GM10847 (cell line): ENCODE data around the gene COL19A1.

Source experiments
- POLR2A ChIP-seq: IDR thresholded peaks from 2 replicates; pipeline ENCODE4 v1.6.1; 2011; ENCODE audit not compliant: insufficient read length; ENCODE audit errors: extremely low read depth

COL19A1 gene

DNA sequence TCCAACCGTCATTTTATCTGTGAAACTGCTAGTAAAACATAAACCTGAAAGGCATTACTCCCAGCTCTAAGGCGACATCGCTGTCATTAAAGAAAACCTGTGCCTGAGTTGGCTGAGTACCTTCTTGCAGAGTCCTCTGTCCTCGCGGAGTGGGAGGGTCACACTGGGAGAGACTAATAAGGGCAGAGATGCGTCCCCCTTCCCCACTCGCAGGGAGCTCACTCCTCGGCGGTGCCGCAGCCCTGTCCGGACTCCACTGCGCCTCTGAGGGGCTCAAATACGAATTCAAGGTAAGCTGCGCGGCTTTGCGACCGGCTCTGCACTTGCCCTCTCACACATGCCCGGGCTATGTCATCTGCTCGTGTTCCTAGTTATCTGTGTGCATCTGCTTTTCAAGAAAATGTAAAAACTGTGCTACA is at the start of gene COL19A1:
Gene COL19A1 (plus strand): TSS at position 206 of the 419 bp plus-strand sequence. CDS start 13,012 bp downstream, outside the sequence.
- peak; percentile 77 for TF ChIP-seq POLR2A

DNA sequence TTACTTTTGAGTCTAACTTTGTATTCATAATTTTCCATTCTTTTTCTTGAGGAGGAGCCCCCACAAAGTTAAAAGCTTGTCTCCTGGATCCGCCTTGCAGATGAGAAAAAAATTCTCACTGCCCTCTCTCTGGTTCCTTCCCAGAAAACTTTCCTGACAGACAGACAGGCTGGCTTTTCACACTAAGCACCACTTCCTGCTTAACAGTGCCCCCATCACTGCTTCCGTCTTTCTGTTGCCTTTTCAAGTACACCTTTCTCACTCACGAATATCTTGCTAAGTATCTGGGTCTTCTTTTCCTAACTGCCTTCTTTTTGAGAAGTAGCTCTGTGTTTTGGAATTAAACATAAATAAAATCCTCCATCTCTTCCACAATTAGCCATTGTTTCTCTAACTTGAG is 49.8 kb upstream of the COL19A1 start:
- TF ChIP-seq POLR2A: no peak

DNA sequence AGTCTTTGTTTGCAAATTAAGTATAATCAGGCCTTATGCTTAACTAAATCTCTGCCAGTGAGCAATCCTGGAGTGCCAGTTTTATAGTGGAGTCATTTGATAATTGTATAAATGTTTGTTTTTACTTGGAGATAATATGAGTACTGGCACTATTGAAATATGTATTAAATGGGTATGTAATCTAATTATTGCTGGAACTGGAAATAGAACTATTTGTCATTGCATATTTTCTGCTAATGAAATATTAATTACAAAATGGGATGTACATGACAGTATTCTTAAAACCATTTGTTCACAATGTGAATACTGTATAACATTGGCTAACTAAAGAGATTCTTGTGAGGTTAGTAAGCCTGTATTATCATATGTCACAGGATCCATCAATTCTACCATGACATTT is 49.0 kb upstream of the COL19A1 start:
- no peak for TF ChIP-seq POLR2A

DNA sequence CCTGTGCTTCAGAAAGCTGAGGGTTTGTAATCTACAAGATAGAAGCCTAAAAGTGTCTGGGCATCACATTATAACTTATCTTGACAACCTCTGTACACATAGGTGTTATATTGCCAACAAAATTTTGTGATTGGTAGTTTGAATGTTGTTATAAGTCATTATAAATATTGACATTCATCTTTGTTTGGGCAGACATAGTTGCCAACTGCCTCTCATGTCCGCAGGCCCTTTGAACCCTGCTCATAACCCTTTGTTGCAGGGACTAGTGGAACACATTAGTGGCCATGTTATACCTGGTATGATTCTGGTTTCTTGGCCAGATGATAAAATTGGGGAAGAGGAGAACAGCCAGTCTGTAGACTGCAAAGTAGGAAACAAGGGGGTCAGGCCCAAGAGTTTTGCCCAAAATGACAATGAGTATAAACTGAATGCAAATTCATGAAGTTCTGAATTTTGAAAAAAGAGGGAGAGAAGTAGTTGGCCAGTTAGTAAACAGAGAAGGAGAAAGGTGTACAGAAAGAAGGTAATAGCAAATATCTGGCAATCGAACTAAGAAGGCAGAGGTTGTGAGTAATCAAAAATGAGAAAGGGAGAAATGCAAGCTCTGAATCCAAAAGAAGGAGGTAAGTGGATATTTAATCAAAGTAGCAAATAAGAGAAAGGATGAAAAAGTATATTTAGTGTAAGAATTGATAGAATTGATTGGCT is 48.0 kb upstream of the COL19A1 start:
- TF ChIP-seq POLR2A: no peak

DNA sequence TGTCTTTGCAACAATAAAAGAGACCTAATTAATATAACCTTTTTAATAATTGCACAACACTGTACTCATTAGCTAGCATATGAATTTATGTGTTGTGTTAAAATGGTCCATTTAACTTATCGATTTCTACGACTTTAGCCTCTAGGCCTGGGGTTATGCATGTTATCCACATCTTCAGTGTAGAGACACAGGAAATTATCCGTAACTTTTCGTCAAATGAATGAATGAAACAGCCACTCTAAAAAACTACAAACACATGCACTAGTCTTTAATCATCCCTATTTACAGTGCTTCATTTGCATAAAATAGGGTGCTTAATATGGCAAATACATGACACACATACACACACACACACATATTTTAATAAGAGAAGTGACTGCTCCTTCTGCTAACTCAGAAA is 47.2 kb upstream of the COL19A1 start:
- TF ChIP-seq POLR2A: no peak

DNA sequence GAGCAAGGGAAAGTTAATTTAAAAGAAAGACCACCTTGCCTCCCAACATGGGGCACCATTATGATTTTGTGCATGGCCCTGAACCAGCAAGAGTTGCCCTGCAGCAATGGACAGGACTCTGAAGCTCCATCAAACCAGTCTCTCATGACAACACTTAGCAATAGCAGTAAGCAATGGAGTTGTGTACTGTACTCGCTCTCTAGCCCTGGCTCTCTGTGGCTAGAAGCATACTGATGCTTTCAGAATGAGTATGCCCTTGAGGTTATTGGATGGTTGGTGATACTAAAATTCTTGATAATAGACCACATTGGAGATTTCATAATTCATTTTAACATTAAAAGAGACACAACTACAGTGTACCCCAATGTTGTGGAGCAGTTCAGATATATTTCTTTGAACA is 46.3 kb upstream of the COL19A1 start:
- TF ChIP-seq POLR2A: no peak

DNA sequence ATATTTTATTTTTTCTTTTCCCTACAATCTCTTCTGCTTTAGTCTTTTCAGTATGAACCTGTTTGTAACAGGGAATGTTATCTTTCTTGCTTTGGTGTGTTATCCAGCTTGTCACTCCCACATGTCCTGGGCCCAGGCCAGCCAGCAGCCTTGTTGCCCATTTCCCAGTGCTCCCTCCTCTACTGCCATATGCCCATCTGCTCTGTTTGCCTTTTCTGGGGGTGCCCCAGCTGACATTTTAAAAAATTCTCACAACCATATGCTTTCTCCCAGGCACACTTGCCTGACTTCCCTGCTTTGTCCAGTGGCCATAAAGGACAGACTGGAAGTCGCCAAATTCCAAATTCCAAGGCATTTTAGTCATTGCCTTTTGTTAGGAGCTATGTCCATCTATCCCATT is 45.9 kb upstream of the COL19A1 start:
- no peak for TF ChIP-seq POLR2A

DNA sequence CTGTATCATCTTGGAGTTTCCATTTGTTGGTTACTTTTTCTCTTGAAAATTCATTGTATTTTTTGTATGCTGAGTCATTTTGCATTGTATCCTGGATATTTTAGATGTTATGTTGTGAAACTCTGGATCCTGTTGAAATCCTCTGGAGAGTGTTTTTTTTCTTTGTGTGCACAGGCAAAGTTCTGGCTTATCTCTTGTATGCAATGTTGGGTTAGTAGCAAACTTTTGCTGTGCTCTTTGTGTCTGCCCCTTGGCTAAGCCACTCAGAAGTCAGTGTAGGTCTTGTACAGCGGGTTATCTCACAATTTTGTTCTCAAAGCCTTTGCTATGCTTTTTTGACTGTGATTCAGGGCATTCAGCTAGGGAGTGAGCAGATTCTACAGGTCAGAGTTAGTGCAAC is 40.5 kb upstream of the COL19A1 start:
- TF ChIP-seq POLR2A: no peak

DNA sequence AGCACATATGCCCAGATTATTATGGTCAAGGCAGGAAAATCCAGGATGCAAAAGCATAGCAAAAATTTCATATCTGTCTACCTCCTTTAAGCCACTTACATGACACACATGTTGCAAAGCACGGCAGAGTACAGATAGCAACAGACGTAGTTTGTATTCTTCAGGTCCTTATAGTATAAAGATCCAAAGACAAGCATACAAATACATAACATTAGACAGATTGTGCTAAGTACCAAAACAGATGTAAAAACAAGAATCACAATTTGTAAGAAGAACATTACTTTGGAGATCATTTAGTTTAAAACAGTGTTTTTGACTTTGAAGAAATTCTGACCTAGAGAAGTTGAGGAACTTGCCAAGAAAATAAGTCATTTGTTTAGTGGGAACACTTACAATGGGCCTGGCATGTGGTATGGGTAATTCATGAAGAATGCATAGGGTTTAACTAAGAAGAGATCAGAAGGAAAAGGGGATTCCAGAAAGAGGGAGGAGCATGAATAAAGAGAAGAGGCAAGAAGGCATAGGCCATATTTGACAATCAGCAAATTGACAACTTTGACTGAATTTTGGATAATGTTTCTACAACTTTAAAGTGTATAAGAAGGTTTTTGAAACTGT is 39.0 kb upstream of the COL19A1 start:
- no peak for TF ChIP-seq POLR2A

DNA sequence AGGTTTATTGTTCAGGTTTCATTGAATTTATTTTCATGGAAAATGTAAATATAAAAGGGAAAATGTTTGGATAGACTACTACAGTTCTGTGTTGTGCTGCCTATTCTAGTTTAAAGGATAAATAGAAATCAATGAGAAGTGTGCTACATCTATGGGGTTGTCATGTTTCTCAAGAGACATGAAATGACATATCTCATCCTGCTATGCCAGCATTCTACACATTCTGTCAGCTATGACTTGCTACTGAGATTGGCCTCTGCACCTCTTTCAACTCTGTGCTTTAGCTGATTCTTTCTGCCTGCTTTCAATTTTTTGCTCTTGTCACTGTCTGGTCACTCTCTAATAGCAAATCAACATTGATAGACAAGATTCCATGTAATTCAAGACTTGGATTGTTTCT is 33.8 kb upstream of the COL19A1 start:
- no peak for TF ChIP-seq POLR2A

DNA sequence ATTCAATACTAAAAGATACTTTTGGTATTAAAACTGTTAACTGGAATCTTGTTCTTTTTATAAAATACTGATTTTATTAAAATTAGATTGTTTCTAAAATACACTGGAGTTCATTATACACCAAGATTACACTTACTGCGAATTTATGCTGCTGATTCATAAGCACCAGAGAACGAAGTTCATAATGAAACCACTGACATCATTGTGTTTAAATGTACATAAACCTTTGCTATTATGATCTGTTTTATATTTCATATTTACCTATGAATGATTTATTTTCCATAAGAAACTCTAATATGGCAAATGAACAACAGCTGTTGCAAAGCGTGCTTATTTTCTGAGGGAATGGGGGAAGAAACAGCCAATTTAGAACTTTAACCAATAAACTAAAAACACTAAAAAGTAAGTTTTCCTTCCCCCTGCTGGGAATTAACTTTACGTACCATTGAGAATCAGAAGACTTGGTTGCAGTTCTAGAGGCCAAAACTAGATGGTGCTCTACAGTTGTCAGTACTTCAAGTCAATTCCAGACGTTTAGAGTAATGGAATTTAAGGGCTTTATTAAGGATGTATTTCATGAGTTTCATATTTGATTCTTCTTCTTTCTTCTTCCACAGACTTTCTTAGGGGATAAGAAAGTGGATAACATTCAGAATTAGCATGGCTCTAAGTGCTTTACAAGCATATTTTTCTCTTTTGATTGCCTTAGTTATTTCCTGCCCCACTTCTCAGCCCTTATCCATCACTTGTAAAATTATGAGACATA is 30.8 kb upstream of the COL19A1 start:
- no peak for TF ChIP-seq POLR2A

DNA sequence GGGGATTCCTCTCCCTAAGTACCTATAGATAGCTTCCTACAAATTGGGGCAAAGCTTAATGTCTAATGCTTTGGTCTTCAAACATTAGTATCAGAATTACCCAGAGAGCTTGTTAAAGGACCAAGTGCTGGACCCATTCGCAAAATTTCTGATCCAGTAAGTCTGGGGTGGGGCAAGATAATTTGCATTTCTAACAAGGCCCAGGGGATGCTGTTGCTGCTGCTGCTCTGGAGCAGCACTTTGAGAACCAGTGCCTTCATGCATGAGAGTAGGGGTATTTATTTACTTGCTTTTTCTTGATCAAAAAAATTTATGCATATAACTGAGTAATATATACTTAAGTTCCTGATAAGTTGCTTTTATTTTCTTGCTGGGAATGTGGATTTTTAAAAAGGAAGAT is 24.5 kb upstream of the COL19A1 start:
- no peak for TF ChIP-seq POLR2A

DNA sequence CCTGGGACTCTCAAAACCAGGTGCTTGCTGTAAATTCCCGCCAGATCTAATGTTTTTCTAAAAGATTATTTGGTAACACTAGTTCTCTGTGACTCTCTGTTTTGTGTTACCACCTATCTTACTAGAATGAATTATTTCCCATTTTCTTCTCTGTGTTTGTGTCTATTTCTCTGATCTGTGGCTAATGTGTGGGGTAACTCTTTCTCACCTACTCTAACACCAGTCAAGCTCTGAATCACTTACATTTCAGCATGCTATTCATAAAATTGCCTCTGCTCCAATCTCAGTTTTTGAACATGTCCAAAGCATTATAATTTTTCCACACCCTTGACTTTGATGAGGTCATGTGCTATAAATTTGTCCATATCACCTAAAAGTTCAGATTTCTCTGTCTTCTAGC is 23.2 kb upstream of the COL19A1 start:
- TF ChIP-seq POLR2A: no peak

DNA sequence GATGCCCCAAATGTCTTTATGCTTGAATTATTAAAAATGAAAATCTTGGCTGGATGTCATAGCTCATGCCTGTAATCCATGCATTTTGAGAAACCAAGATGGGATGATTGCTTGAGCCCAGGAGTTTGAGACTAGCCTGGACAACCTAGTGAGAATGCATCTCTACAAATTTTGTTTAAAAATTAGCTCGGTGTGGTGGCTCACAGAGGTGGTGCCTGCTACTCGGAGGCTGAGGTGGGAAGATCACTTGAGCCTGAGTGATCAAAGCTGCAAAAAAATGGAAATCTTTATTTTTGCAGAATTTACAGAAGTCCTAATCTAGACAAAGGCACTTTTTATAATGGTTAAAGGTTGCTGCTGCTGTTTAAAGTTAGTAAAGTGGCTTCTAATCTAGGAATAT is 20.0 kb upstream of the COL19A1 start:
- no peak for TF ChIP-seq POLR2A

DNA sequence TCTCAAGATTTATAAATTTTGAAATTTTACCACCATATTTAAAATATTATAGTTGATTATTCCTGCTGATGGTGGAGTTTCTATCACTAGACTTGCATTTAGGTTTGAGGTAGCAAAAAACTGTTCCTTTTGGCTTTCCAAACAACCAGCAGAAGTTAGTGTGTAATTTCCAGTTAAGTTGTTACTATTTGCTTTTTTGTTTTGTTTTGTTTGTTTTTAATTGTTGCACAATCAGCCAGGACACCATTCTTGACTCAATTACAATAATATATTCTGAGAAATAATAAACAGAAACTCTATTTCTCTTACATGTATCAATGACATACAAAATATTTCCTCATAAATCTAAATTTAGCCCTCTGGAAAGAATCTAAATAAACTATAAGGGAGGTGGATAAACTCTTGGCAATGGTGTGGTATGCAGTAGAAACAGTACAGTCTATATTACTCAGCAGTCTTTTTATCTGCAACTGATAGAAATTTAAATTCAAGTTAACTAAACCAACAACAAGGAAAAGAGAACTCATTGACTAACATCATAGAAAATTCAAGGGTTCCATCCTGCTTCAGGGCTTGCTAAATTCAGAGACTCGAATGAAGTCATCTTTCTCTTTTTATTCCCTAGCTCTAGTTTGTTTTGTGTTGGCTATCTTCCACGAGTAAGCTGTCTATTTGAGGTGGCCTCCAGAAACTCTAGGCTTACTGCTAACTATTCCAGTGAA is 19.4 kb upstream of the COL19A1 start:
- TF ChIP-seq POLR2A: no peak

DNA sequence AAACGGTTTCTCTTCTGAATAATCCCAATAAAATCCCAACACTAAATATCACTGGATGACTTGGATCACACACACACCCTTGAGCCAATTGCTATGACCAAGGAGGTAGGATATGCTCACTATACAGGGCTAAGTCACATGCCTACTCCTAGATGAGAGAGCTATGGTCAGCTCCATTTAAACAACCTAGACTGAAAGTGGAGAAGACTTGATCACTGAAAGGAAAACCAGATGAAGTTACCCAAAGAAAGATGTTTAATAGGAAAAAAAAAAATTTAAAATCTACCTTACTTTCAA is 18.9 kb upstream of the COL19A1 start:
- no peak for TF ChIP-seq POLR2A

DNA sequence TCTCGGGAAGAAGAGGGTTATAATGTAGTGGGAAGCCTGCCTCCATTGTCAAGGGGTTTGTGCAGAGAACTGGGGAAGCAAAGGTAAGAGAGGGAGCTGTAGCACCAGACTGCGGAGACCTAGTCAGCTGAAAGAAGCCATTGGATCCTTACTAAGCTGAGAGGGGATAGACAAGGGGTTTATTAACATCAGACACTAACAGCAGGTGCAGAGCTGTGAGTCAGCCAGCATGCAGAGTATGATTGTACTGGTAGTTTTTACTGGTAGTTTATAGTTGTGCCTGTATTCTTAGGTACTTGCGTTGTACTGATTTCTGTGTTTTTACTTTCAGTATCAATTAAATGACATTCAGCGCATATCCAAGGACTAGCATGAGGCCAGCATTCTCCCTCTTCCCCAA is 17.8 kb upstream of the COL19A1 start:
- TF ChIP-seq POLR2A: no peak

DNA sequence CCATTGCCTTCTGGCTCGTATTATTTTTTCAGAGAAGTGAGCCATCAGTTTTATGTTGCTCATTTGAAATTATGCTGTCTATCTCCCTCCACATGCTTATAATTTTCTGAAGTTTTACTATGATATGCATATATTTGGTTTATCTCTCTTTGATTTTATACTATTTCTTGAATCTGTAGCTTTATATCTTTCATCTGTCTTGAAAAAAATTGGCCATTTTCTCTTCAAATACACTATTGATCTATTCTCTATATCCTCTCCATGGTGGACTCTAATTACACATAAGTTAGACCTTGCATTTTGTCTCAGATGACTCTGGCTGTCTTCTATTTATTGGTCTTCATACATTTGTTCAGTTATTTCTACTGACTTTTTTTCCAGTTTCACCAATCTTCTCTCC is 13.7 kb upstream of the COL19A1 start:
- no peak for TF ChIP-seq POLR2A
